Panc1 (cell line): ENCODE data around the gene SYTL3. TPM values are rescaled to one million over a fixed set of nuclear protein-coding genes. Genes with fewer than 3 reads are reported as not detected.

ENCODE experiments used
- ATAC-seq: fragments of 200-7000 bp; cut with Tn5 transposase; 2 replicates; pipeline ENCODE4 v1.9.1; 2020; ENCODE audit warnings: mild to moderate bottlenecking, moderate library complexity
- BruUV-seq: library from RNA; stranded (reverse); fragments of 400-500 nt; replicated peaks from 2 replicates; lab custom pipeline; 2021; lab: Mats Ljungman, UMichigan
- CTCF ChIA-PET: fragments of 300-600 bp; sonication (Branson Sonifier 250); formaldehyde crosslinking; loops from one replicate; lab custom pipeline; 2022; ENCODE audit warnings: antibody characterized with exemption; lab: Charles Lee
- POLR2A ChIA-PET: fragments of 300-600 bp; sonication (Branson Sonifier 250); formaldehyde crosslinking; loops from one replicate; lab custom pipeline; 2022; ENCODE audit warnings: antibody characterized with exemption; lab: Charles Lee
- DNase-seq: peaks from one replicate; pipeline ENCODE4 v3.0.0-alpha.2; 2010; ENCODE audit warnings: low read depth, low spot score
- H3K27ac ChIP-seq: 2 replicates; pipeline ENCODE4 v1.5.1; 2011; ENCODE audit warnings: mild to moderate bottlenecking, low read length, inconsistent platforms
- H3K27me3 ChIP-seq: fragments of 200-500 bp; sonication (Bioruptor generic); 2 replicates; pipeline ENCODE4 v1.6.0; 2014; ENCODE audit warnings: low read length, inconsistent platforms; ENCODE audit not compliant: control insufficient read depth, insufficient read depth
- H3K36me3 ChIP-seq: fragments of 200-500 bp; sonication (Bioruptor generic); 2 replicates; pipeline ENCODE4 v1.5.1; 2014; ENCODE audit warnings: inconsistent platforms, mild to moderate bottlenecking, low read length, moderate library complexity; ENCODE audit not compliant: control insufficient read depth, insufficient read depth
- H3K4me1 ChIP-seq: 2 replicates; pipeline ENCODE4 v1.5.1; 2011; ENCODE audit warnings: inconsistent platforms, mild to moderate bottlenecking, low read length, moderate library complexity; ENCODE audit not compliant: control insufficient read depth, insufficient read depth
- H3K4me3 ChIP-seq, 2 experiments: 2 replicates each; pipeline ENCODE4 v1.5.1; 2011 to 2012; ENCODE audit warnings: low read depth in 2 of 2, low read length in 2 of 2, mild to moderate bottlenecking in 2 of 2, inconsistent platforms in 1 of 2, moderate library complexity in 1 of 2
- H3K9me3 ChIP-seq: fragments of 200-500 bp; sonication (Bioruptor generic); 2 replicates; pipeline ENCODE4 v1.5.1; 2014; ENCODE audit warnings: low read depth, mild to moderate bottlenecking, inconsistent platforms, low read length, moderate library complexity; ENCODE audit not compliant: control insufficient read depth, insufficient read depth
- POLR2AphosphoS5 ChIP-seq: IDR thresholded peaks from 2 replicates; pipeline ENCODE4 v1.6.1; 2012; ENCODE audit warnings: mild to moderate bottlenecking, low read depth, low read length, moderate library complexity
- REST ChIP-seq, 2 experiments: IDR thresholded peaks; 2 replicates each; pipeline ENCODE4 v1.6.1; 2011 to 2012; ENCODE audit warnings: low read depth in 2 of 2, control low read depth in 1 of 2, low read length in 1 of 2, mild to moderate bottlenecking in 1 of 2, moderate library complexity in 1 of 2; ENCODE audit not compliant: insufficient read depth in 1 of 2
- SIN3A ChIP-seq: IDR thresholded peaks from 2 replicates; pipeline ENCODE4 v1.6.1; 2012; ENCODE audit warnings: low read depth, mild to moderate bottlenecking, low read length, moderate library complexity, borderline replicate concordance; ENCODE audit not compliant: insufficient read depth
- TCF7L2 ChIP-seq: IDR thresholded peaks from 2 replicates; pipeline ENCODE4 v1.6.1; 2011; ENCODE audit warnings: mild to moderate bottlenecking, low read depth, low read length, inconsistent platforms
- in situ Hi-C: cut with HindIII; loops from 2 replicates; pipeline ENCODE4 v1.10.0; 2016; ENCODE audit warnings: low sequenced_read_pairs, low pct_unique_long_range_greater_than_20kb
- intact Hi-C: fragments of 100-400 bp; cut with micrococcal nuclease; formaldehyde crosslinking; loops from one replicate; pipeline ENCODE4 v1.10.0; 2022; ENCODE audit not compliant: unreplicated experiment
- total RNA-seq: library from RNA; stranded (reverse); gene quantifications from one replicate; pipeline ENCODE4 v1.2.1, GENCODE V29; 2021; ENCODE audit not compliant: unreplicated experiment
- TF ChIP-seq, protein P1 (sequence below): fragments of 450-650 bp; IDR thresholded peaks from 2 replicates; pipeline ENCODE4 v1.5.1; 2017; ENCODE audit warnings: mild to moderate bottlenecking

Gene SYTL3
- total RNA-seq, 1 experiment from 2014 or later: 1.4 TPM

GRCh38 chr6:158796353-158796752 lies 146.5 kb downstream of the SYTL3 start:
- in situ Hi-C loops (no loop called here), intact Hi-C loops (no loop called here)
- peaks cover 6% of the 10 kb centered on the region; the same call in 1 of the 2 replicates for H3K36me3 ChIP-seq
- TF ChIP-seq TCF7L2 (no peak), REST (IDR thresholded peaks at IDR 0.05; ENCODE audit: insufficient read depth in 1 of 2, low read depth in 2 of 2, low read length in 1 of 2) (no peak), SIN3A (no peak), POLR2AphosphoS5 (no peak)
- TF ChIP-seq, protein P1, sequence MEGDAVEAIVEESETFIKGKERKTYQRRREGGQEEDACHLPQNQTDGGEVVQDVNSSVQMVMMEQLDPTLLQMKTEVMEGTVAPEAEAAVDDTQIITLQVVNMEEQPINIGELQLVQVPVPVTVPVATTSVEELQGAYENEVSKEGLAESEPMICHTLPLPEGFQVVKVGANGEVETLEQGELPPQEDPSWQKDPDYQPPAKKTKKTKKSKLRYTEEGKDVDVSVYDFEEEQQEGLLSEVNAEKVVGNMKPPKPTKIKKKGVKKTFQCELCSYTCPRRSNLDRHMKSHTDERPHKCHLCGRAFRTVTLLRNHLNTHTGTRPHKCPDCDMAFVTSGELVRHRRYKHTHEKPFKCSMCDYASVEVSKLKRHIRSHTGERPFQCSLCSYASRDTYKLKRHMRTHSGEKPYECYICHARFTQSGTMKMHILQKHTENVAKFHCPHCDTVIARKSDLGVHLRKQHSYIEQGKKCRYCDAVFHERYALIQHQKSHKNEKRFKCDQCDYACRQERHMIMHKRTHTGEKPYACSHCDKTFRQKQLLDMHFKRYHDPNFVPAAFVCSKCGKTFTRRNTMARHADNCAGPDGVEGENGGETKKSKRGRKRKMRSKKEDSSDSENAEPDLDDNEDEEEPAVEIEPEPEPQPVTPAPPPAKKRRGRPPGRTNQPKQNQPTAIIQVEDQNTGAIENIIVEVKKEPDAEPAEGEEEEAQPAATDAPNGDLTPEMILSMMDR: no peak
- no peaks in the 10 kb centered on the region for H3K27me3 ChIP-seq
- ATAC-seq (no peak), DNase-seq (no peak)
- peaks cover 53% of the 10 kb centered on the region for H3K4me1 ChIP-seq
- no peak overlapping the region for H3K27ac ChIP-seq
- H3K9me3 ChIP-seq: no peaks in the 10 kb centered on the region
- BruUV-seq: no TSS peak
- ChIA-PET POLR2A (no interaction called here), CTCF (no interaction called here)
- H3K4me3 ChIP-seq: no peak overlapping the region

DNA sequence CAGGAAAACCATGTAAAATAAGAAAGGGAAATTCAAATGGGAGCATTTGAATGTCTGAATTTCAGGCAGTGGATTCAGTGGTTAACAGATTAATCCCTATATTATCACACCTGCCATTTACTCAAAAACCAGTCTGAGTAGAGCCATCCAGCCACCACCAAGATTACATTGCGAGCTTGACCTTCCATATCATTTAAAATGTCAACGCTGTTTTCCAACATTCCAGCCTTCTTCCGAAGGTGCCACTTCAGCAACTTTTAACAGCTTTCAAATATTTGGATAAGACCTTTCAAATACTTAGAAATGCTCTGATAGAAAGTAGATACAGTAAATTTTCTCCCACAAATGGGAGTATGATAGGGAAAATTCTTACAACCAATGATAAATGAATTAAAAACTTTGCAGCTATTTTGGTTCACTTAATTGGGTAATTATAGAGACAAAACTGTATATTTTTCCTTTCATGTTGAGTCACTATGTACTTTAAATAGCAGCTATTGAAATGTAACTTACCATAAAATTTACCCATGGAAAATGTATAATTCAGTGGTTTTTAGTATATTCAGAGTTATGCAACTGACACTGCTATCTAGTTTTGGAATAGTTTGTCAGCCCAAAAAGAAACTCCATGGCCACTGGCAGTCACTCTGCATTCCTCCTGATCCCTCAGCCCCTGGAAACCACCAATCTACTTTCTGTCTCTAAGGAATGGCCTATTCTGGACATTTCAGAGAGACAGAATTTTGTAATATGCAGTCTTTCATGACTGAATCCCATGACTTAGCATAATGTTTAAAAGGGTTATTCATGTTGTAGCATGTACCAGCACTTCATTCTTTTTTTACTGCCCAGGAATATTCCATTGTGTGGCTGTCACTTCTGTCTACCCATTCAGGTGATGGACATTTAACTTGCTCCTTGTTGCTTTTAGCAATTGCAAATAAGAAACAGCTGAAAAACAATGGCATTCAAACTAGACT lies 147.8 kb downstream of the SYTL3 start:
- no peak for ATAC-seq
- no peaks in the 10 kb centered on the region for H3K27me3 ChIP-seq
- no peaks in the 10 kb centered on the region for H3K9me3 ChIP-seq
- in situ Hi-C loops (no loop called here), intact Hi-C loops (no loop called here)
- peaks cover 10% of the 10 kb centered on the region; the same call in 1 of the 2 replicates for H3K36me3 ChIP-seq
- no TSS peak for BruUV-seq
- H3K4me1 ChIP-seq: peaks cover 58% of the 10 kb centered on the region
- TF ChIP-seq POLR2AphosphoS5 (no peak), REST (IDR thresholded peaks at IDR 0.05; ENCODE audit: insufficient read depth in 1 of 2, low read depth in 2 of 2, low read length in 1 of 2) (no peak), SIN3A (no peak), TCF7L2 (no peak)
- TF ChIP-seq, protein P1: no peak
- POLR2A ChIA-PET: interaction anchor here (0.6 kb wide), 2 partner anchors 10 to 139 kb away, joined by 3 to 10 read pairs; no protein-coding TSS in a partner anchor
- CTCF ChIA-PET: interaction anchor here (0.6 kb wide), 3 partner anchors 47 to 309 kb away, joined by 4 to 5 read pairs (median 5); no protein-coding TSS in a partner anchor
- DNase-seq: no peak
- no peak overlapping the region for H3K27ac ChIP-seq
- no peak overlapping the region for H3K4me3 ChIP-seq
